NT2/D1 (cell line): ENCODE data around the gene IGHMBP2.

Experiments
- SUZ12 ChIP-seq: IDR thresholded peaks from 2 replicates; pipeline ENCODE4 v1.6.1; 2011; ENCODE audit not compliant: insufficient read length, insufficient read depth; ENCODE audit errors: extremely low read depth
- ZNF274 ChIP-seq: IDR thresholded peaks from 2 replicates; pipeline ENCODE4 v1.6.1; 2011; ENCODE audit warnings: mild to moderate bottlenecking, low read depth, low read length

- TF ChIP-seq ZNF274 (no peak), SUZ12 (no peak)
Measured at GRCh38 chr11:68865241-68865640, 38.5 kb upstream of the IGHMBP2 start.
